Measurements from ENCODE around the gene ETV5.

Gene ETV5

GRCh38 chr3:186108941-186109865 lies at the start of gene ETV5:
ETV5 (minus strand) TSS chr3:186109089; CDS start chr3:186105868, 3,221 bp downstream.
- peak; percentile 99 for DNase-seq (ENCODE audit: low spot score)

GRCh38 chr3:186154641-186155040 lies 45.8 kb upstream of the ETV5 start:
- no peak for DNase-seq (ENCODE audit: low spot score)

GRCh38 chr3:186152889-186153292 lies 44.0 kb upstream of the ETV5 start:
- DNase-seq (ENCODE audit: low spot score) = no peak

- DNase-seq (ENCODE audit: low spot score) = no peak
These were observed 43.5 kb upstream of the ETV5 start for GRCh38 chr3:186152361-186152798.

- DNase-seq (ENCODE audit: low spot score) = no peak
These were observed 42.4 kb upstream of the ETV5 start for GRCh38 chr3:186151077-186151971.

- no peak for DNase-seq (ENCODE audit: low spot score)
These were observed 41.3 kb upstream of the ETV5 start for GRCh38 chr3:186150041-186150830.

GRCh38 chr3:186149319-186149960 lies 40.6 kb upstream of the ETV5 start:
- no peak for DNase-seq (ENCODE audit: low spot score)

- no peak for DNase-seq (ENCODE audit: low spot score)
These were observed 35.4 kb upstream of the ETV5 start for GRCh38 chr3:186144257-186144656.

GRCh38 chr3:186143250-186143649 lies 34.4 kb upstream of the ETV5 start:
- DNase-seq (ENCODE audit: low spot score) = peak; percentile 70

GRCh38 chr3:186142393-186142932 lies 33.6 kb upstream of the ETV5 start:
- DNase-seq (ENCODE audit: low spot score) = no peak

- no peak for DNase-seq (ENCODE audit: low spot score)
These were observed 32.9 kb upstream of the ETV5 start for GRCh38 chr3:186141790-186142189.

GRCh38 chr3:186138272-186138981 lies 29.5 kb upstream of the ETV5 start:
- DNase-seq (ENCODE audit: low spot score) = peak; percentile 69

- DNase-seq (ENCODE audit: low spot score) = no peak
These were observed 28.3 kb upstream of the ETV5 start for GRCh38 chr3:186137051-186137685.

GRCh38 chr3:186133980-186134379 lies 25.1 kb upstream of the ETV5 start:
- no peak for DNase-seq (ENCODE audit: low spot score)

GRCh38 chr3:186132487-186132886 lies 23.6 kb upstream of the ETV5 start:
- DNase-seq (ENCODE audit: low spot score) = no peak

GRCh38 chr3:186129206-186129605 lies 20.3 kb upstream of the ETV5 start:
- no peak for DNase-seq (ENCODE audit: low spot score)

GRCh38 chr3:186128158-186128557 lies 19.3 kb upstream of the ETV5 start:
- no peak for DNase-seq (ENCODE audit: low spot score)

GRCh38 chr3:186127463-186127862 lies 18.6 kb upstream of the ETV5 start:
- no peak for DNase-seq (ENCODE audit: low spot score)

GRCh38 chr3:186125118-186125517 lies 16.2 kb upstream of the ETV5 start:
- DNase-seq (ENCODE audit: low spot score) = no peak

- DNase-seq (ENCODE audit: low spot score) = no peak
These were observed 15.7 kb upstream of the ETV5 start for GRCh38 chr3:186124592-186124991.

Data from Ammon's horn (tissue), 1 donor.